Measurements from ENCODE around the gene LRRC18. TPM values are rescaled to one million over a fixed set of nuclear protein-coding genes. Genes with fewer than 3 reads are reported as not detected.

LRRC18 gene
- total and polyA plus RNA-seq, 2 of the 13 experiments (the other 11 are each of a cell fraction or from before 2014, with no cell fraction given), result not detected

DNA sequence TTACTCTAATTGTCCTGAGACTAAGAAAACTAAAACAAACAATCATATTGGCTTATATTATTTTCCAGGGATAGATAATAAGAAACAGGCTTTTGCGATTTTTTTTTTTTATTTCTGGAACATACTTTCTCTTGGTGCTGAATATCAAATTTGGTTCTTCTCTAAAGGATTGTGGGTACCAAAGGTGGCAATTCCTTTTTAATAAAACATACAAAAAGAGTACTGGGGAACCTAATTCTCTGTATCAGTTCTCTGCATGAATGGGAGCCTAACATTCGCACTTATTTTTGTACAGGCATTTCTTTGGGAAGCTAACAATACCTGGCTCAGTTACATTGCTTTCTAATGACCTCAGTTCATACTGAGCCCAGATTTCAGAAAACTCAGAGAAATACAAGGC, 32.8 kb downstream of the LRRC18 start:
- Histone ChIP-seq H3K36me3 (replicated peaks in 1 of 2; ENCODE audit: control insufficient read depth in 1 of 2, insufficient read depth in 2 of 2, low read length in 2 of 2) (no peaks in the 10 kb centered on the region), H4K20me1 (ENCODE audit: insufficient read depth, low read length) (no peaks in the 10 kb centered on the region), H2AFZ (ENCODE audit: low read length) (no peak overlapping the region), H3K4me2 (ENCODE audit: low read depth, low read length) (no peak overlapping the region), H3K27ac (ENCODE audit: extremely low read length, insufficient read depth, low read length) (no peak overlapping the region), H3K4me1 (ENCODE audit: insufficient read depth, low read length) (no peaks in the 10 kb centered on the region), H3K4me3 (replicated peaks in 1 of 3; ENCODE audit: insufficient read depth in 1 of 3, low read depth in 2 of 3, low read length in 3 of 3) (no peak overlapping the region), H3K27me3 (ENCODE audit: control insufficient read depth in 1 of 2, insufficient read depth in 2 of 2, low read length in 2 of 2) (peaks cover 0 to 4% of the 10 kb centered on the region in 2 experiments; a peak in 1 of 5 replicates), H3K9me3 (ENCODE audit: low read length) (no peaks in the 10 kb centered on the region), H3K79me2 (ENCODE audit: insufficient read depth, low read length) (no peaks in the 10 kb centered on the region), H3K9ac (ENCODE audit: insufficient read depth, low read depth, low read length) (no peak overlapping the region)
- 0% methylated on average over 2 of the region's 2 CpGs for WGBS (ENCODE audit: low lambda C conversion rate)
- POLR2A ChIA-PET, result no interaction called here
- no peak for ATAC-seq
- in situ Hi-C loops (cut with HindIII; ENCODE audit: extremely low pct_ligation_motif_present, low pct_unique_long_range_greater_than_20kb), result no loop called here
- no peak for TF ChIP-seq SAP130 (CRISPR knock-in tag; IDR thresholded peaks at IDR 0.05; ENCODE audit: low read depth)
- TF ChIP-seq, protein P1, sequence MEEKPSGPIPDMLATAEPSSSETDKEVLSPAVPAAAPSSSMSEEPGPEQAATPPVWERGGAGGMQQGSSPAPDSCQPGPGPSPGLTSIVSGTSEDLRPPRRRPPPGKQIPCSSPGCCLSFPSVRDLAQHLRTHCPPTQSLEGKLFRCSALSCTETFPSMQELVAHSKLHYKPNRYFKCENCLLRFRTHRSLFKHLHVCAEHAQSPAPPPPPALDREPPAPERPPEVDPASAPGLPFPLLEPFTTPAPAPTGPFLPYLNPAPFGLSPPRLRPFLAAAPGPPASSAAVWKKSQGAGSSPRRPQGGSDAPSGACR (CRISPR knock-in tag; IDR thresholded peaks at IDR 0.05), result no peak
- no peak for TF ChIP-seq ZFP36 (IDR thresholded peaks at IDR 0.05; ENCODE audit: borderline replicate concordance, low read depth, low read length, partially characterized antibody)
- TF ChIP-seq RAD21 (CRISPR knock-in tag; IDR thresholded peaks at IDR 0.05), result no peak
- TF ChIP-seq EZH2 (conservative IDR thresholded peaks at IDR 0.05; ENCODE audit: low read depth, low read length), result no peak
- no peak for TF ChIP-seq ZNF24 (IDR thresholded peaks at IDR 0.05)
- TF ChIP-seq CHCHD3 (CRISPR knock-in tag; IDR thresholded peaks at IDR 0.05), result no peak
- TF ChIP-seq, protein P2, sequence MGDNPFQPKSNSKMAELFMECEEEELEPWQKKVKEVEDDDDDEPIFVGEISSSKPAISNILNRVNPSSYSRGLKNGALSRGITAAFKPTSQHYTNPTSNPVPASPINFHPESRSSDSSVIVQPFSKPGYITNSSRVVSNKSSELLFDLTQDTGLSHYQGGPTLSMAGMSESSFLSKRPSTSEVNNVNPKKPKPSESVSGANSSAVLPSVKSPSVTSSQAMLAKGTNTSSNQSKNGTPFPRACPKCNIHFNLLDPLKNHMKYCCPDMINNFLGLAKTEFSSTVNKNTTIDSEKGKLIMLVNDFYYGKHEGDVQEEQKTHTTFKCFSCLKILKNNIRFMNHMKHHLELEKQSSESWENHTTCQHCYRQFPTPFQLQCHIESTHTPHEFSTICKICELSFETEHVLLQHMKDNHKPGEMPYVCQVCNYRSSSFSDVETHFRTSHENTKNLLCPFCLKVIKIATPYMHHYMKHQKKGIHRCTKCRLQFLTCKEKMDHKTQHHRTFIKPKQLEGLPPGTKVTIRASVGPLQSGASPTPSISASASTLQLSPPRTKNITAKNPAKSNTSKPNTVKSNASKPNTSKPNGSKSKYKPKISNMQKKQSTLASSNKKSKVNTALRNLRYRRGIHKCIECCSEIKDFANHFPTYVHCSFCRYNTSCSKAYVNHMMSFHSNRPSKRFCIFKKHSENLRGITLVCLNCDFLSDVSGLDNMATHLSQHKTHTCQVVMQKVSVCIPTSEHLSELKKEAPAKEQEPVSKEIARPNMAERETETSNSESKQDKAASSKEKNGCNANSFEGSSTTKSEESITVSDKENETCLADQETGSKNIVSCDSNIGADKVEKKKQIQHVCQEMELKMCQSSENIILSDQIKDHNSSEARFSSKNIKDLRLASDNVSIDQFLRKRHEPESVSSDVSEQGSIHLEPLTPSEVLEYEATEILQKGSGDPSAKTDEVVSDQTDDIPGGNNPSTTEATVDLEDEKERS (CRISPR knock-in tag; IDR thresholded peaks at IDR 0.05), result no peak
- TF ChIP-seq REXO4 (CRISPR knock-in tag; IDR thresholded peaks at IDR 0.05; ENCODE audit: borderline replicate concordance), result no peak
- no peak for TF ChIP-seq MTF2 (CRISPR knock-in tag; IDR thresholded peaks at IDR 0.05; ENCODE audit: borderline replicate concordance)
- TF ChIP-seq EHMT2 (IDR thresholded peaks at IDR 0.05; ENCODE audit: borderline replicate concordance, low read depth, low read length), result no peak
- TF ChIP-seq FOXA3 (CRISPR knock-in tag; IDR thresholded peaks at IDR 0.05), result no peak
- TF ChIP-seq TRIM24 (CRISPR knock-in tag; IDR thresholded peaks at IDR 0.05), result no peak
- TF ChIP-seq, protein P3, sequence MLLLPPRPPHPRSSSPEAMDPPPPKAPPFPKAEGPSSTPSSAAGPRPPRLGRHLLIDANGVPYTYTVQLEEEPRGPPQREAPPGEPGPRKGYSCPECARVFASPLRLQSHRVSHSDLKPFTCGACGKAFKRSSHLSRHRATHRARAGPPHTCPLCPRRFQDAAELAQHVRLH (CRISPR knock-in tag; IDR thresholded peaks at IDR 0.05; ENCODE audit: borderline replicate concordance, low read depth), result no peak
- TF ChIP-seq ZNF558 (CRISPR knock-in tag; IDR thresholded peaks at IDR 0.05; ENCODE audit: borderline replicate concordance), result no peak
- TF ChIP-seq LCORL (IDR thresholded peaks at IDR 0.05), result no peak
- TF ChIP-seq LCORL (CRISPR knock-in tag; IDR thresholded peaks at IDR 0.05), result no peak
- no peak for TF ChIP-seq SMC3 (IDR thresholded peaks at IDR 0.05; ENCODE audit: low read length)
- no peak for TF ChIP-seq GPN1 (CRISPR knock-in tag; IDR thresholded peaks at IDR 0.05; ENCODE audit: borderline replicate concordance)
- no TSS peak for BruUV-seq (replicated peaks)
- no peak for DNase-seq (ENCODE audit: low spot score)
- FAIRE-seq, result no peak
- CTCF ChIA-PET (ENCODE audit: low intra/inter-chr PET ratio, low total read pairs), result no interaction called here
- intact Hi-C loops (cut with micrococcal nuclease; ENCODE audit: unreplicated experiment), result no loop called here
